HepG2 (cell line): Measurements from ENCODE around the gene NEURL1. TPM values are rescaled to one million over a fixed set of nuclear protein-coding genes. Genes with fewer than 3 reads are reported as not detected.

Experiments used
- ATAC-seq: fragments of 200-7000 bp; cut with Tn5 transposase; 3 replicates; pipeline ENCODE4 v1.9.1; 2020; ENCODE audit warnings: mild to moderate bottlenecking, moderate library complexity
- BruUV-seq: library from RNA; stranded (reverse); fragments of 400-500 nt; replicated peaks from 2 replicates; lab custom pipeline; 2021; lab: Mats Ljungman, UMichigan
- CTCF ChIA-PET: fragments of 300-600 bp; formaldehyde crosslinking; extraction: SDS; loops from one replicate; lab custom pipeline; 2021; ENCODE audit warnings: low total read pairs, inconsistent platforms, low intra/inter-chr PET ratio; lab: Yijun Ruan, JAX
- POLR2A ChIA-PET: fragments of 350-600 bp; sonication (Branson Sonifier 250); formaldehyde crosslinking; loops from one replicate; lab custom pipeline; 2020; ENCODE audit warnings: antibody characterized with exemption, inconsistent platforms; lab: Yijun Ruan, JAX
- DNase-seq: peaks from one replicate; pipeline ENCODE4 v3.0.0-alpha.2; 2015; ENCODE audit warnings: low spot score
- FAIRE-seq: peaks from 3 replicates; lab custom pipeline; 2011; peaks lifted over from hg19 to GRCh38; lab: Jason Lieb, UNC
- H2AFZ ChIP-seq: one replicate; pipeline ENCODE4 v1.6.1; 2011; ENCODE audit warnings: low read length, inconsistent platforms
- H3K27ac ChIP-seq: fragments of 300-600 bp; 3 replicates; pipeline ENCODE4 v1.8.0; 2011; ENCODE audit warnings: mixed run types, mild to moderate bottlenecking, mixed read lengths, low read length, inconsistent platforms; ENCODE audit not compliant: insufficient read depth; ENCODE audit errors: extremely low read length
- H3K27me3 ChIP-seq, 2 experiments: fragments of 200-600 bp in 1 of 2; 2 replicates in 1 of 2; 3 replicates in 1 of 2; pipeline versions ENCODE4 v1.6.0 to v1.8.0; 2011; ENCODE audit warnings: low read length in 2 of 2, mild to moderate bottlenecking in 2 of 2, moderate library complexity in 2 of 2, inconsistent platforms in 1 of 2; ENCODE audit not compliant: insufficient read depth in 2 of 2, control insufficient read depth in 1 of 2
- H3K36me3 ChIP-seq, 2 experiments: fragments of 200-600 bp in 1 of 2; replicated peaks in 1 of 2; 2 replicates in 1 of 2; 3 replicates in 1 of 2; pipeline versions ENCODE4 v1.5.1 to v1.8.0; 2011; ENCODE audit warnings: low read length in 2 of 2, inconsistent platforms in 1 of 2; ENCODE audit not compliant: insufficient read depth in 2 of 2, control insufficient read depth in 1 of 2
- H3K4me1 ChIP-seq: 2 replicates; pipeline ENCODE4 v1.5.1; 2012; ENCODE audit warnings: low read length, inconsistent platforms; ENCODE audit not compliant: insufficient read depth
- H3K4me2 ChIP-seq: 2 replicates; pipeline ENCODE4 v1.6.0; 2011; ENCODE audit warnings: low read depth, low read length, inconsistent platforms
- H3K4me3 ChIP-seq, 3 experiments: fragments of 200-600 bp in 1 of 3; sonication (generic), shearing (Covaris generic) in 1 of 3; replicated peaks in 1 of 3; 2 replicates each; pipeline ENCODE4 v1.5.1; 2011 to 2016; ENCODE audit warnings: low read length in 3 of 3, inconsistent platforms in 2 of 3, low read depth in 2 of 3, mild to moderate bottlenecking in 2 of 3, control low read depth in 1 of 3, mixed read lengths in 1 of 3; ENCODE audit not compliant: insufficient read depth in 1 of 3
- H3K79me2 ChIP-seq: one replicate; pipeline ENCODE4 v1.6.1; 2011; ENCODE audit warnings: low read length, inconsistent platforms; ENCODE audit not compliant: insufficient read depth
- H3K9ac ChIP-seq: 2 replicates; pipeline ENCODE4 v1.6.0; 2011; ENCODE audit warnings: mild to moderate bottlenecking, low read depth, low read length, inconsistent platforms; ENCODE audit not compliant: insufficient read depth
- H3K9me3 ChIP-seq: 2 replicates; pipeline ENCODE4 v1.5.1; 2012; ENCODE audit warnings: mild to moderate bottlenecking, low read length
- H4K20me1 ChIP-seq: 2 replicates; pipeline ENCODE4 v1.6.0; 2011; ENCODE audit warnings: inconsistent platforms, mild to moderate bottlenecking, low read length, moderate library complexity; ENCODE audit not compliant: insufficient read depth
- ADNP ChIP-seq: sonication (generic); formaldehyde crosslinking; IDR thresholded peaks from 2 replicates; pipeline ENCODE4 v1.4.0; 2020; ENCODE audit warnings: missing genetic modification reagents
- ARNTL ChIP-seq: sonication (generic); formaldehyde crosslinking; IDR thresholded peaks from 2 replicates; pipeline ENCODE4 v1.4.0; 2020; ENCODE audit warnings: mild to moderate bottlenecking, missing genetic modification reagents
- BORCS8-MEF2B ChIP-seq: sonication (generic); formaldehyde crosslinking; IDR thresholded peaks from 2 replicates; pipeline ENCODE4 v1.8.0; 2022; ENCODE audit warnings: mild to moderate bottlenecking, missing genetic modification reagents
- FOXP1 ChIP-seq, 2 experiments: fragments of 450-650 bp in 1 of 2; IDR thresholded peaks; 2 replicates each; pipeline ENCODE4 v1.6.1; 2017 to 2018; ENCODE audit warnings: antibody characterized with exemption in 1 of 2
- REXO4 ChIP-seq: sonication (generic); formaldehyde crosslinking; IDR thresholded peaks from 2 replicates; pipeline ENCODE4 v1.8.0; 2022; ENCODE audit warnings: missing genetic modification reagents, mild to moderate bottlenecking, borderline replicate concordance
- YEATS2 ChIP-seq: sonication (generic); formaldehyde crosslinking; IDR thresholded peaks from 2 replicates; pipeline ENCODE4 v1.4.0; 2020; ENCODE audit warnings: missing genetic modification reagents, borderline replicate concordance
- ZNF260 ChIP-seq: sonication (generic); formaldehyde crosslinking; IDR thresholded peaks from 2 replicates; pipeline ENCODE4 v1.4.0; 2020; ENCODE audit warnings: missing genetic modification reagents, low read depth, mild to moderate bottlenecking, borderline replicate concordance
- ZNF512 ChIP-seq: sonication (generic); formaldehyde crosslinking; IDR thresholded peaks from 2 replicates; pipeline ENCODE4 v1.4.0; 2020; ENCODE audit warnings: mild to moderate bottlenecking, missing genetic modification reagents
- ZNF576 ChIP-seq: sonication (generic); formaldehyde crosslinking; IDR thresholded peaks from 2 replicates; pipeline ENCODE4 v1.4.0; 2020; ENCODE audit warnings: mild to moderate bottlenecking, missing genetic modification reagents
- WGBS: methylation state at CpG from one replicate; pipeline ENCODE4 v1.1.6; 2017; ENCODE audit warnings: low lambda C conversion rate; 5-methylcytosine and 5-hydroxymethylcytosine counted together
- in situ Hi-C: cut with HindIII; loops from 2 replicates; pipeline ENCODE4 v1.10.0; 2017; ENCODE audit warnings: low pct_unique_long_range_greater_than_20kb; ENCODE audit not compliant: extremely low pct_ligation_motif_present
- intact Hi-C: fragments of 100-400 bp; cut with micrococcal nuclease; formaldehyde crosslinking; loops from one replicate; pipeline ENCODE4 v1.10.0; 2022; ENCODE audit not compliant: unreplicated experiment
- polyA plus RNA-seq, 8 experiments: library from polyadenylated mRNA; depleted of rRNA in 3 of 8; stranded (reverse) in 7 of 8; unstranded in 1 of 8; fragments of >200 nt; fragmentation: Illumina TruSeq in 4 of 8; extraction: Trizol in 4 of 8; gene quantifications; 2 replicates each; pipeline versions ENCODE4 v1.2.1 to v1.2.3, GENCODE V29; 2011 to 2016; ENCODE audit warnings: low read depth in 4 of 8, missing spikeins in 1 of 8, mixed read lengths in 1 of 8; ENCODE audit not compliant: insufficient read depth in 1 of 8
- total RNA-seq, 5 experiments: library from RNA; depleted of rRNA; stranded (reverse); fragments of >200 nt; fragmentation: Illumina TruSeq; extraction: Trizol; gene quantifications; 2 replicates each; pipeline ENCODE4 v1.2.3, GENCODE V29; 2016; ENCODE audit warnings: low read depth in 1 of 5
- TF ChIP-seq, protein P1 (sequence below): sonication (generic); formaldehyde crosslinking; IDR thresholded peaks from 2 replicates; pipeline ENCODE4 v1.8.0; 2022; ENCODE audit warnings: mild to moderate bottlenecking, missing genetic modification reagents, borderline replicate concordance
- TF ChIP-seq, protein P2 (sequence below): IDR thresholded peaks from 2 replicates; pipeline ENCODE4 v1.6.1; 2016; ENCODE audit warnings: mild to moderate bottlenecking, missing biosample characterization, missing genetic modification reagents
- TF ChIP-seq, protein P3 (sequence below): sonication (generic); formaldehyde crosslinking; IDR thresholded peaks from 2 replicates; pipeline ENCODE4 v1.8.1; 2023; ENCODE audit warnings: mild to moderate bottlenecking, moderate library complexity, missing genetic modification reagents

NEURL1 gene
- total and polyA plus RNA-seq, 2 of the 13 experiments (the other 11 are each of a cell fraction or from before 2014, with no cell fraction given) = not detected

GRCh38 chr10:103627111-103627892 is 133.8 kb downstream of the NEURL1 start:
- CTCF ChIA-PET = no interaction called here
- Histone ChIP-seq H3K4me1 (no peaks in the 10 kb centered on the region), H2AFZ (no peak overlapping the region), H3K4me2 (no peak overlapping the region), H4K20me1 (no peaks in the 10 kb centered on the region), H3K27ac (no peak overlapping the region), H3K27me3 (no peaks in the 10 kb centered on the region), H3K4me3 (no peak overlapping the region), H3K36me3 (peaks cover 49 to 85% of the 10 kb centered on the region in 2 experiments), H3K9me3 (no peaks in the 10 kb centered on the region), H3K79me2 (no peaks in the 10 kb centered on the region), H3K9ac (no peak overlapping the region)
- POLR2A ChIA-PET = no interaction called here
- ATAC-seq (no peak), DNase-seq (no peak), FAIRE-seq (no peak)
- intact Hi-C loops (no loop called here), in situ Hi-C loops (no loop called here)
- TF ChIP-seq ZNF260 (CRISPR knock-in tag) = no peak
- no peak for TF ChIP-seq ADNP
- TF ChIP-seq ZNF512 (CRISPR knock-in tag) = no peak
- TF ChIP-seq FOXP1 (IDR thresholded peaks at IDR 0.05) = no peak
- no peak for TF ChIP-seq FOXP1 (CRISPR knock-in tag; IDR thresholded peaks at IDR 0.05)
- TF ChIP-seq, protein P1, sequence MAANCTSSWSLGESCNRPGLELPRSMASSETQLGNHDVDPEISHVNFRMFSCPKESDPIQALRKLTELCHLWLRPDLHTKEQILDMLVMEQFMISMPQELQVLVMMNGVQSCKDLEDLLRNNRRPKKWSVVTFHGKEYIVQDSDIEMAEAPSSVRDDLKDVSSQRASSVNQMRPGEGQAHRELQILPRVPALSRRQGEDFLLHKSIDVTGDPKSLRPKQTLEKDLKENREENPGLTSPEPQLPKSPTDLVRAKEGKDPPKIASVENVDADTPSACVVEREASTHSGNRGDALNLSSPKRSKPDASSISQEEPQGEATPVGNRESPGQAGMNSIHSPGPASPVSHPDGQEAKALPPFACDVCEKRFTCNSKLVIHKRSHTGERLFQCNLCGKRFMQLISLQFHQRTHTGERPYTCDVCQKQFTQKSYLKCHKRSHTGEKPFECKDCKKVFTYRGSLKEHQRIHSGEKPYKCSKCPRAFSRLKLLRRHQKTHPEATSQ (CRISPR knock-in tag) = no peak
- TF ChIP-seq ZNF576 = no peak
- TF ChIP-seq REXO4 (CRISPR knock-in tag) = no peak
- TF ChIP-seq BORCS8-MEF2B = no peak
- TF ChIP-seq, protein P2, sequence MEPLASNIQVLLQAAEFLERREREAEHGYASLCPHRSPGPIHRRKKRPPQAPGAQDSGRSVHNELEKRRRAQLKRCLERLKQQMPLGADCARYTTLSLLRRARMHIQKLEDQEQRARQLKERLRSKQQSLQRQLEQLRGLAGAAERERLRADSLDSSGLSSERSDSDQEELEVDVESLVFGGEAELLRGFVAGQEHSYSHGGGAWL = no peak
- no peak for TF ChIP-seq ARNTL (CRISPR knock-in tag)
- TF ChIP-seq YEATS2 (CRISPR knock-in tag) = no peak
- TF ChIP-seq, protein P3, sequence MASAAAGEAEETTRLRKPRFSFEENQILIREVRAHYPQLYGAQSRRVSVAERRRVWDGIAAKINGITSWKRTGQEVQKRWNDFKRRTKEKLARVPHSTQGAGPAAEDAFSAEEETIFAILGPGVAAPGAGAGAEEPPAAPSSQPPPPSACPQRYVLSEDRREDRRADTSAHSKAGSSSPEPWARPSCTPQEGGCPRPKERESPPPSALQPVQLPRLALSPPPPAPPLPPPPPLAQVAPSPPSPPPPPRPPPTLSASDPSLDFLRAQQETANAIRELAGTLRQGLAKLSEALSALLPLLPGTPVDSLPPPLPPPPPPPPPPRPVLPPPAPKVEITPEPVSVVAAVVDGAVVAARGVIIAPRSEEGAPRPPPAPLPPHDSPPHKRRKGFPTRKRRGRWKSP (CRISPR knock-in tag) = no peak
- WGBS = 97% methylated on average over 22 of the region's 22 CpGs
- BruUV-seq = no TSS peak
